Nephron progenitor cell (in vitro differentiated cells): ENCODE results near the gene GCNT3.

Experiments used
- DNase-seq: peaks from one replicate; pipeline ENCODE4 v3.0.0; 2021
- H3K27ac Mint-ChIP-seq: 2 replicates; pipeline ENCODE4 v1.8.0; 2021; ENCODE audit warnings: mild to moderate bottlenecking, moderate library complexity, mixed read lengths
- H3K27me3 Mint-ChIP-seq: 2 replicates; pipeline ENCODE4 v1.8.0; 2021; ENCODE audit warnings: mild to moderate bottlenecking, low read depth, mixed read lengths; ENCODE audit not compliant: poor library complexity
- H3K36me3 Mint-ChIP-seq: 2 replicates; pipeline ENCODE4 v1.8.0; 2021; ENCODE audit warnings: low read depth, mixed read lengths
- H3K4me1 Mint-ChIP-seq: 2 replicates; pipeline ENCODE4 v1.8.0; 2021; ENCODE audit warnings: mixed read lengths
- H3K4me3 Mint-ChIP-seq: 2 replicates; pipeline ENCODE4 v1.8.0; 2021; ENCODE audit warnings: mild to moderate bottlenecking, moderate library complexity, mixed read lengths
- H3K9me3 Mint-ChIP-seq: 2 replicates; pipeline ENCODE4 v1.8.0; 2021; ENCODE audit warnings: mild to moderate bottlenecking, moderate library complexity, mixed read lengths
- TF ChIP-seq, protein P1 (sequence below): fragments of 200-600 bp; sonication (generic); IDR thresholded peaks from 2 replicates; pipeline ENCODE4 v1.5.0; 2021; ENCODE audit warnings: antibody characterized with exemption

Gene GCNT3

DNA sequence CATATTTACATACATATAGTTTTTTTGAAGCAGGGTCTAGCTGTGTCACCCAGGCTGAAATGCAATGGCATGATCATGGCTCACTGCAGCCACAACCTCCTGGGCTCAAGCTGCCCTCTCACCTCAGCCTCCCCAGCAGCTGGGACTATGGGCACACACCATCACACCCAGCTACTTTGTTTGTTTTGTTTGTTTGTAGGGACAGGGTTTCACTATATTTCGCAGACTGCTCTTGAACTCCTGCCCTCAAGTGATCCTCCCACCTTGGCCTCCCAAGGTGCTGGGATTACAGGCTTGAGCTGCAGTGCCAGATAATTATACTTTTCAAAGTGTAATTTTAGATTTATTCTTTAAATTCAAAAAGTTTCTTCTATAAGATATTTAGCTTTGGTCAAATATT lies 35.5 kb downstream of the GCNT3 start:
- H3K4me1 Mint-ChIP-seq = no peaks in the 10 kb centered on the region
- TF ChIP-seq, protein P1, sequence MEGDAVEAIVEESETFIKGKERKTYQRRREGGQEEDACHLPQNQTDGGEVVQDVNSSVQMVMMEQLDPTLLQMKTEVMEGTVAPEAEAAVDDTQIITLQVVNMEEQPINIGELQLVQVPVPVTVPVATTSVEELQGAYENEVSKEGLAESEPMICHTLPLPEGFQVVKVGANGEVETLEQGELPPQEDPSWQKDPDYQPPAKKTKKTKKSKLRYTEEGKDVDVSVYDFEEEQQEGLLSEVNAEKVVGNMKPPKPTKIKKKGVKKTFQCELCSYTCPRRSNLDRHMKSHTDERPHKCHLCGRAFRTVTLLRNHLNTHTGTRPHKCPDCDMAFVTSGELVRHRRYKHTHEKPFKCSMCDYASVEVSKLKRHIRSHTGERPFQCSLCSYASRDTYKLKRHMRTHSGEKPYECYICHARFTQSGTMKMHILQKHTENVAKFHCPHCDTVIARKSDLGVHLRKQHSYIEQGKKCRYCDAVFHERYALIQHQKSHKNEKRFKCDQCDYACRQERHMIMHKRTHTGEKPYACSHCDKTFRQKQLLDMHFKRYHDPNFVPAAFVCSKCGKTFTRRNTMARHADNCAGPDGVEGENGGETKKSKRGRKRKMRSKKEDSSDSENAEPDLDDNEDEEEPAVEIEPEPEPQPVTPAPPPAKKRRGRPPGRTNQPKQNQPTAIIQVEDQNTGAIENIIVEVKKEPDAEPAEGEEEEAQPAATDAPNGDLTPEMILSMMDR = no peak
- no peaks in the 10 kb centered on the region for H3K9me3 Mint-ChIP-seq
- DNase-seq = no peak
- peaks cover 49% of the 10 kb centered on the region for H3K36me3 Mint-ChIP-seq
- H3K27ac Mint-ChIP-seq = no peak overlapping the region
- H3K4me3 Mint-ChIP-seq = no peak overlapping the region
- H3K27me3 Mint-ChIP-seq = peaks cover 2% of the 10 kb centered on the region

DNA sequence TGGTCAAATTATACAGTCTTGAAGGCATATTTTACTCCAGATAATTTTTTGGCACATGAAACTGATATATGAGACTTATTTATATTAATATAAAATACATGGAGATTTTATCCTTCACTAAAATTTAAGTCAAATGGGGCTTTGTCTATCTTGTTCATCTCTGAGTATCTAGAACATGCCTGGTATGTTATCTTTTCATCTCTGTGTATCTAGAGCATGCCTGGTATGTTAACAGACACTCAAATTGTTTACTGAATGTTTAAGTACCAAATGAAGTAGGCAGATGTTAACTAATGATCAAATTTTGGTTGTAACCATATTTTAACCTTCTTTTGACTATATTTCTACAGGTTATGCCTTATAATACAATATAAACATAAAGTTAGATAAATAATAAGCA lies 38.0 kb downstream of the GCNT3 start:
- H3K27ac Mint-ChIP-seq = no peak overlapping the region

GRCh38 chr15:59654046-59654445 lies 42.5 kb downstream of the GCNT3 start:
- DNase-seq = no peak
- no peaks in the 10 kb centered on the region for H3K4me1 Mint-ChIP-seq
- H3K27ac Mint-ChIP-seq = no peak overlapping the region
- peaks cover 32% of the 10 kb centered on the region for H3K36me3 Mint-ChIP-seq
- H3K4me3 Mint-ChIP-seq = no peak overlapping the region
- H3K9me3 Mint-ChIP-seq = peaks cover 10% of the 10 kb centered on the region
- H3K27me3 Mint-ChIP-seq = no peaks in the 10 kb centered on the region
- TF ChIP-seq, protein P1 = no peak

More for the DNA sequence above, 38.0 kb downstream of the GCNT3 start:
- Mint-ChIP-seq H3K4me3 (no peak overlapping the region), H3K9me3 (peaks cover 5% of the 10 kb centered on the region), H3K4me1 (no peaks in the 10 kb centered on the region), H3K27me3 (peaks cover 2% of the 10 kb centered on the region), H3K36me3 (peaks cover 39% of the 10 kb centered on the region)
- no peak for DNase-seq
- TF ChIP-seq, protein P1 = no peak

DNA sequence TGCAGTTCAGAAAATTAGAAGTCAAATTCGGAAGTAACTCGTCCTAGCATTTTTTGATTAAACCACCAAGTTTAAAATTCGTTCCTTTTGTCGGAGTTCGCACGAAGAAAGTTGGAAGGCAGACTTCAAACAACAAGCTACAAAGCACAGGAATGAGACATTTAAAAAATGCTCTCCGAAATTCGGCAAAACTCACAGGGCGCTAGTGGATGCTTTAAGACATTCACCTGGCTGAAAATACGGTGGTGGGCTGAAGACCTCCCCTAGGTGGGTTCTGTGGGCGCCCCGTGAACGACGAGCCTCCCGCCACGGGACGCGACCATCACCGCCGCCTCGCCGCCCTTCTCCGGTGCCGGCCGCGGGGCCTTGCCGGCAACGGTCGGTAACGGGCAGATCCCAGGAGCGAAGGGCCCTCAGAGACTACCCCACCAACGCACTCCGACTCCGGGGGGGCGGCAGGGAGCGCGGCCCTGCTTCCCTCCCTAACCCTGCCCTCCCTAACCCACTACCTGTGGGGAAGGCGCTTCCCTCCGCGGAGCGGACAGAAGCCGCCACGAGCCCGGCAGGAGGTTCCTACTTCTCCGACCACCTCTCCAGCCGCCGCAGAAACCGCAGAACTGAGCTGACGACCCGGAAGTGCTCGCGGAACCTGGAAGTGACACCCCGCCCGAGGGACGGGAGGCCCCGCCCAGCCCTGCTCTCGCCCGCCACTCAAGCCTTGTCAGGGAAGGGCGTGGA lies 45.5 kb downstream of the GCNT3 start, which contains the start of gene GTF2A2:
Gene GTF2A2, minus strand, starts transcription at position 619 of the 738 bp plus-strand sequence. CDS start 5,238 bp downstream, outside the sequence.
- Mint-ChIP-seq H3K4me1 (no peaks in the 10 kb centered on the region), H3K4me3 (no peak within 1 kb of the TSS), H3K27me3 (no peaks in the 10 kb centered on the region), H3K27ac (peak within 1 kb of the TSS; percentile 51), H3K36me3 (peaks cover 33% of the 10 kb centered on the region), H3K9me3 (peaks cover 10% of the 10 kb centered on the region)
- DNase-seq = peak; percentile 94
- TF ChIP-seq, protein P1 = no peak

DNA sequence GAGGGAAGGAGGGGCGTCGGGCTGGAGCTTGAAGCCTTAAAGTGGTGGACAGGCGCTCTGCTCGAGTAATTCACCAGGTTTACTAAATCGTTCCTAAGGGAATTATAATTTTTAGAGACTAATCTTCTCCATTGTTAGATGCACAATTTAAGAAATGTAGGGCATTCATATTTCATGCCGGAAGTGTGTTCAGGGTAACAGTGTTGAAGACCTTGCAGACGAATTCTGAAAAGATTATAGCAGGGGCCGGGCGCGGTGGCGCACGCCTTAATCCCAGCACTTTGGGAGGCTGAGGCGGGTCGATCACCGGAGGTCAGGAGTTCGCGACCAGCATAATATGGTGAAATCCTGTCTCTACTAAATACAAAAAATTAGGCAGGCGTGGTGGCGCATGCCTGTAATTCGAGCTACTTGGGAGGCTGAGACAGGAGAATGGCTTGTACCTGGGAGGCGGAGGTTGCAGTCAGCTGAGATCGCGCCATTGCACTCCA lies 46.1 kb downstream of the GCNT3 start:
- no peaks in the 10 kb centered on the region for H3K4me1 Mint-ChIP-seq
- TF ChIP-seq, protein P1 = no peak
- no peak overlapping the region for H3K4me3 Mint-ChIP-seq
- peak overlapping the region; percentile 20 for H3K27ac Mint-ChIP-seq
- DNase-seq = peak; percentile 5
- peaks cover 33% of the 10 kb centered on the region for H3K36me3 Mint-ChIP-seq
- no peaks in the 10 kb centered on the region for H3K27me3 Mint-ChIP-seq
- peaks cover 5% of the 10 kb centered on the region for H3K9me3 Mint-ChIP-seq

DNA sequence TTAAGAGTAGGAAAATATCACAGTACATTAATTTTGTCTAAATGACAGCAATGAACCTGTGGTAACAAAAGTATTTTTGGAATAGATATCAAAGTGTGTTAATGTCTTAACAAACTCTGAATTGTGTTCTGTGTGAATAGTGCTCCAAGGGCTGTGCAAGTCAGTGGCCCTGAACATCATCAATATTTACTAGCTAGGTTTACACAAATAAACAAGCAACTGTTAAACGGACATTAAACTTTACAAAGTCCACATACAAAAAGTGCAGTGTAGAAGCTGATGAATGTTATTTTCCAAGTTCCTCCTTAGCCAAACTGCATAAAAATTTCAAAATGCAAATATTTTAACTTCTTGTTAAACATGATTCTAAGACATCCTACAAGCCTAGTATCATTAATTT lies 47.8 kb downstream of the GCNT3 start:
- Mint-ChIP-seq H3K27me3 (no peaks in the 10 kb centered on the region), H3K27ac (no peak overlapping the region), H3K4me3 (no peak overlapping the region), H3K9me3 (peaks cover 4% of the 10 kb centered on the region), H3K4me1 (no peaks in the 10 kb centered on the region), H3K36me3 (peaks cover 33% of the 10 kb centered on the region)
- DNase-seq = no peak
- TF ChIP-seq, protein P1 = no peak
